ENCODE measurements around the gene SRP14. TPM values are rescaled to one million over a fixed set of nuclear protein-coding genes. Genes with fewer than 3 reads are reported as not detected.

Gene SRP14
- total RNA-seq, 1 experiment from 2014 or later = 168 TPM

DNA sequence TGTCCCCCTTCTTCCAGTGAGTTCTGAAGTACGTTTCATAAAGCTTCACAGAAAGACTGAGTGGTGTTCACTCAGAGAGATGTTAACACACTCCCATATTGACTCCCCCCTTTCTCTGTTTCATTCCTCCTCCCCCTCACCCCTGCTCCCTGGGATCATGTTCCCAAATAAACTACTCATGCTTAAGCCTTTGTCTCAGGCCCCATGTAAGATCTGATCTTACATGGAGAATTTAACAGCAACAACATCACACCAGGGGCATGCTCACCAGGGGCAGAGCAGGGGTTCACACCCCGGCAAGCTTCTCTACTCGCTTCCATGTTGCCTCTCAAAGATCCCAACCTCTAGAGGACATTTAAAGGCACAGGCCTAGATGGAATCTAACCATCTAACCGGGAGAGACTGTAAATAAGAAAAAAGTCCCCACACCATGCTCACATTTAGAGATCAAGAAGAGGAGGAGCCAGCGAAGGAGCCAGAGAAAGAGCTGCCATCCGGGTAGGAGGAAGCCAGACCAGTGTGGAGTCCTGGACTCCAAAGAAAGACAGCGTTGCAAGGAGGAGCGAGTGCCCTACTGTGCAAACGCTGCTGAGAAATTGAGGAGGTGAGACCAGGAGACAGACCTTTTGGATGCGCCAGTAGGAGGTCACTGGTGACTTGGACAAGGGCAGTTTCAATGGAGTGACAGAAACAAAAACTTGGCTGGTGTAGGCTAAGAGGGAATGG lies 21.4 kb upstream of the SRP14 start:
- H3K9me3 ChIP-seq (ENCODE audit: control insufficient read depth in 1 of 2, insufficient read depth in 1 of 2, low read depth in 1 of 2, low read length in 2 of 2) = no peaks in the 10 kb centered on the region
- no TSS peak for BruUV-seq (replicated peaks)

More for the DNA sequence above, 21.4 kb upstream of the SRP14 start:
- Histone ChIP-seq H3K9me2 (ENCODE audit: insufficient read depth) (no peaks in the 10 kb centered on the region), H3K4me1 (ENCODE audit: control insufficient read depth in 1 of 2, insufficient read depth in 2 of 2, low read length in 2 of 2) (peaks cover 0 to 9% of the 10 kb centered on the region in 2 experiments; a peak in 2 of 4 replicates), H3K9ac (ENCODE audit: low read length) (no peak overlapping the region), H3K36me3 (ENCODE audit: control insufficient read depth in 1 of 2, insufficient read depth in 2 of 2, low read length in 2 of 2) (no peaks in the 10 kb centered on the region), H3K27ac (ENCODE audit: low read depth, low read length) (no peak overlapping the region), H3K27me3 (ENCODE audit: insufficient read depth, low read length) (no peaks in the 10 kb centered on the region), H3K4me2 (ENCODE audit: low read length) (no peak overlapping the region), H3K4me3 (replicated peaks in 1 of 2; ENCODE audit: low read depth in 1 of 2, low read length in 2 of 2) (no peak overlapping the region), H2AFZ (ENCODE audit: low read depth, low read length, poor library complexity, severe bottlenecking) (no peak overlapping the region), H3K79me2 (ENCODE audit: insufficient read depth, low read length) (no peaks in the 10 kb centered on the region), H4K20me1 (ENCODE audit: insufficient read depth) (no peaks in the 10 kb centered on the region)
- CTCF ChIA-PET = interaction anchor here (1.6 kb wide), 1 partner anchor 15 kb away, joined by 4 read pairs; no protein-coding TSS in a partner anchor
- intact Hi-C loops (cut with micrococcal nuclease) = no loop called here
- POLR2A ChIA-PET = no interaction called here
- DNase-seq (ENCODE audit: low read depth, low spot score) (no peak), ATAC-seq (no peak)
- TF ChIP-seq EGR1 (IDR thresholded peaks at IDR 0.05; ENCODE audit: low read depth) (no peak), ELF1 (IDR thresholded peaks at IDR 0.05; ENCODE audit: borderline replicate concordance, low read depth) (no peak), EZH2 (IDR thresholded peaks at IDR 0.05) (no peak), SRF (IDR thresholded peaks at IDR 0.05; ENCODE audit: low read depth) (no peak), SIN3A (IDR thresholded peaks at IDR 0.05; ENCODE audit: low read depth) (no peak)
- TF ChIP-seq, protein P1, sequence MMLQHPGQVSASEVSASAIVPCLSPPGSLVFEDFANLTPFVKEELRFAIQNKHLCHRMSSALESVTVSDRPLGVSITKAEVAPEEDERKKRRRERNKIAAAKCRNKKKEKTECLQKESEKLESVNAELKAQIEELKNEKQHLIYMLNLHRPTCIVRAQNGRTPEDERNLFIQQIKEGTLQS (IDR thresholded peaks at IDR 0.05) = no peak
- TF ChIP-seq, protein P2, sequence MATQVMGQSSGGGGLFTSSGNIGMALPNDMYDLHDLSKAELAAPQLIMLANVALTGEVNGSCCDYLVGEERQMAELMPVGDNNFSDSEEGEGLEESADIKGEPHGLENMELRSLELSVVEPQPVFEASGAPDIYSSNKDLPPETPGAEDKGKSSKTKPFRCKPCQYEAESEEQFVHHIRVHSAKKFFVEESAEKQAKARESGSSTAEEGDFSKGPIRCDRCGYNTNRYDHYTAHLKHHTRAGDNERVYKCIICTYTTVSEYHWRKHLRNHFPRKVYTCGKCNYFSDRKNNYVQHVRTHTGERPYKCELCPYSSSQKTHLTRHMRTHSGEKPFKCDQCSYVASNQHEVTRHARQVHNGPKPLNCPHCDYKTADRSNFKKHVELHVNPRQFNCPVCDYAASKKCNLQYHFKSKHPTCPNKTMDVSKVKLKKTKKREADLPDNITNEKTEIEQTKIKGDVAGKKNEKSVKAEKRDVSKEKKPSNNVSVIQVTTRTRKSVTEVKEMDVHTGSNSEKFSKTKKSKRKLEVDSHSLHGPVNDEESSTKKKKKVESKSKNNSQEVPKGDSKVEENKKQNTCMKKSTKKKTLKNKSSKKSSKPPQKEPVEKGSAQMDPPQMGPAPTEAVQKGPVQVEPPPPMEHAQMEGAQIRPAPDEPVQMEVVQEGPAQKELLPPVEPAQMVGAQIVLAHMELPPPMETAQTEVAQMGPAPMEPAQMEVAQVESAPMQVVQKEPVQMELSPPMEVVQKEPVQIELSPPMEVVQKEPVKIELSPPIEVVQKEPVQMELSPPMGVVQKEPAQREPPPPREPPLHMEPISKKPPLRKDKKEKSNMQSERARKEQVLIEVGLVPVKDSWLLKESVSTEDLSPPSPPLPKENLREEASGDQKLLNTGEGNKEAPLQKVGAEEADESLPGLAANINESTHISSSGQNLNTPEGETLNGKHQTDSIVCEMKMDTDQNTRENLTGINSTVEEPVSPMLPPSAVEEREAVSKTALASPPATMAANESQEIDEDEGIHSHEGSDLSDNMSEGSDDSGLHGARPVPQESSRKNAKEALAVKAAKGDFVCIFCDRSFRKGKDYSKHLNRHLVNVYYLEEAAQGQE (IDR thresholded peaks at IDR 0.05; ENCODE audit: low read depth) = no peak
- TF ChIP-seq, protein P3, sequence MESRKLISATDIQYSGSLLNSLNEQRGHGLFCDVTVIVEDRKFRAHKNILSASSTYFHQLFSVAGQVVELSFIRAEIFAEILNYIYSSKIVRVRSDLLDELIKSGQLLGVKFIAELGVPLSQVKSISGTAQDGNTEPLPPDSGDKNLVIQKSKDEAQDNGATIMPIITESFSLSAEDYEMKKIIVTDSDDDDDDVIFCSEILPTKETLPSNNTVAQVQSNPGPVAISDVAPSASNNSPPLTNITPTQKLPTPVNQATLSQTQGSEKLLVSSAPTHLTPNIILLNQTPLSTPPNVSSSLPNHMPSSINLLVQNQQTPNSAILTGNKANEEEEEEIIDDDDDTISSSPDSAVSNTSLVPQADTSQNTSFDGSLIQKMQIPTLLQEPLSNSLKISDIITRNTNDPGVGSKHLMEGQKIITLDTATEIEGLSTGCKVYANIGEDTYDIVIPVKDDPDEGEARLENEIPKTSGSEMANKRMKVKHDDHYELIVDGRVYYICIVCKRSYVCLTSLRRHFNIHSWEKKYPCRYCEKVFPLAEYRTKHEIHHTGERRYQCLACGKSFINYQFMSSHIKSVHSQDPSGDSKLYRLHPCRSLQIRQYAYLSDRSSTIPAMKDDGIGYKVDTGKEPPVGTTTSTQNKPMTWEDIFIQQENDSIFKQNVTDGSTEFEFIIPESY (IDR thresholded peaks at IDR 0.05; ENCODE audit: extremely low read depth, insufficient replicate concordance, low read length) = no peak
- RAD21 ChIA-PET (ENCODE audit: low non-redundant PET in 1 of 2, low total read pairs in 2 of 2, uncharacterized antibody in 2 of 2, unreplicated experiment in 2 of 2) = no interaction called here
